Measurements from ENCODE around the gene MAST4.
A peak's percentile ranks its signal among the peaks of the same experiment; 100 is the strongest.

The MAST4 gene

GRCh38 chr5:66945389-66946349 lies 349.5 kb downstream of the MAST4 start:
- TF ChIP-seq, protein P1, sequence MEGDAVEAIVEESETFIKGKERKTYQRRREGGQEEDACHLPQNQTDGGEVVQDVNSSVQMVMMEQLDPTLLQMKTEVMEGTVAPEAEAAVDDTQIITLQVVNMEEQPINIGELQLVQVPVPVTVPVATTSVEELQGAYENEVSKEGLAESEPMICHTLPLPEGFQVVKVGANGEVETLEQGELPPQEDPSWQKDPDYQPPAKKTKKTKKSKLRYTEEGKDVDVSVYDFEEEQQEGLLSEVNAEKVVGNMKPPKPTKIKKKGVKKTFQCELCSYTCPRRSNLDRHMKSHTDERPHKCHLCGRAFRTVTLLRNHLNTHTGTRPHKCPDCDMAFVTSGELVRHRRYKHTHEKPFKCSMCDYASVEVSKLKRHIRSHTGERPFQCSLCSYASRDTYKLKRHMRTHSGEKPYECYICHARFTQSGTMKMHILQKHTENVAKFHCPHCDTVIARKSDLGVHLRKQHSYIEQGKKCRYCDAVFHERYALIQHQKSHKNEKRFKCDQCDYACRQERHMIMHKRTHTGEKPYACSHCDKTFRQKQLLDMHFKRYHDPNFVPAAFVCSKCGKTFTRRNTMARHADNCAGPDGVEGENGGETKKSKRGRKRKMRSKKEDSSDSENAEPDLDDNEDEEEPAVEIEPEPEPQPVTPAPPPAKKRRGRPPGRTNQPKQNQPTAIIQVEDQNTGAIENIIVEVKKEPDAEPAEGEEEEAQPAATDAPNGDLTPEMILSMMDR (IDR thresholded peaks at IDR 0.05; ENCODE audit: insufficient read depth, low read depth, low read length, missing control alignments): no peak
- peak; percentile 28 for DNase-seq (ENCODE audit: low read depth)
- no peak overlapping the region for H3K4me3 ChIP-seq (ENCODE audit: low read depth, low read length)

DNA sequence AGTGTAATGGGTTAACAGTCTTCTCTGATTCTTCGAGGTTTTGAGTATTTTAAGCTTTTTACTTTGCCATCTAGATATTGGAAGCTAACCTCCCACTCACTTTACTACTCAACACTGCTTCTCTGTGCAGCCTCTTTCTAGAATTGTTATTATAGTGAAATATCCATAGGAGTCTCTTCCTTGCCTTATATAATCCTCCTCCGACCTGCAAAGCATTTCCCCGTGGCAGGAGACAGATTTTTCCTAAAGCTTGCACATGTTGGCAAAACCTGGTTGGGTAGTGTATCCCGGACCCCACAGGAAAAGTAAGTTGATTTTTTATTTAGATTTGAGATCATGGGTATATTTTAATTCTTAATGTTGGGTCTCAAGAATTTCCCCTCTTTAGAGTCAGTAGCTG lies 351.3 kb downstream of the MAST4 start:
- no peak overlapping the region for H3K4me3 ChIP-seq (ENCODE audit: low read depth, low read length)
- TF ChIP-seq, protein P1 (IDR thresholded peaks at IDR 0.05; ENCODE audit: insufficient read depth, low read depth, low read length, missing control alignments): no peak
- DNase-seq (ENCODE audit: low read depth): no peak

DNA sequence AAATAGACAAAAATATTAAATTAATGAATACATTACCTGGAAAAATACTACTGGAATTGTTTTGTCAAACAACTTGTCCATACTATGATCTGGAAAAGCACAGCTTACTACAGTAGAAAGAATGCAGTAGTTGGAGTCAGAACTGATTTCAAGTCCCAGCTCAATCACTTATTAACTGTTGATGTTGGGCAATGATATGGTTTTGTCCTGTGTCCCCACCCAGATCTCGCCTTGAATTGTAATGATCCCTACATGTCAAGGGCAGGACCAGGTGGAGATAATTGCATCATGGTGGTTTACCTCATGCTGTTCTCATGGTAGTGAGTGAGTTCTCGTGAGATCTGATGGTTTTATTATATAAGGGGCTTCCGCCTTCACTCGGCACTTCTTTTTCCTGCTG lies 352.9 kb downstream of the MAST4 start:
- TF ChIP-seq, protein P1 (IDR thresholded peaks at IDR 0.05; ENCODE audit: insufficient read depth, low read depth, low read length, missing control alignments): no peak
- no peak for DNase-seq (ENCODE audit: low read depth)
- H3K4me3 ChIP-seq (ENCODE audit: low read depth, low read length): no peak overlapping the region

GRCh38 chr5:66952153-66952552 lies 356.0 kb downstream of the MAST4 start:
- no peak overlapping the region for H3K4me3 ChIP-seq (ENCODE audit: low read depth, low read length)
- no peak for DNase-seq (ENCODE audit: low read depth)
- TF ChIP-seq, protein P1 (IDR thresholded peaks at IDR 0.05; ENCODE audit: insufficient read depth, low read depth, low read length, missing control alignments): no peak

- H3K4me3 ChIP-seq (ENCODE audit: low read depth, low read length): no peak overlapping the region
- TF ChIP-seq, protein P1 (IDR thresholded peaks at IDR 0.05; ENCODE audit: insufficient read depth, low read depth, low read length, missing control alignments): no peak
- no peak for DNase-seq (ENCODE audit: low read depth)
Measured at GRCh38 chr5:66956439-66956838, 360.2 kb downstream of the MAST4 start.

GRCh38 chr5:66958201-66958979 lies 362.2 kb downstream of the MAST4 start:
- DNase-seq (ENCODE audit: low read depth): no peak
- TF ChIP-seq, protein P1 (IDR thresholded peaks at IDR 0.05; ENCODE audit: insufficient read depth, low read depth, low read length, missing control alignments): no peak
- no peak overlapping the region for H3K4me3 ChIP-seq (ENCODE audit: low read depth, low read length)

Data from GM12865 (cell line).